K562 (cell line): Measurements from ENCODE around the gene ZCCHC14. TPM values are rescaled to one million over a fixed set of nuclear protein-coding genes. Genes with fewer than 3 reads are reported as not detected.

Experiments used
- CGGBP1 ChIP-seq: fragments of 250-450 bp; sonication (Bioruptor Pico); IDR thresholded peaks from 2 replicates; pipeline ENCODE4 v1.9.0; 2021; ENCODE audit warnings: mild to moderate bottlenecking
- FOXA3 ChIP-seq, 2 experiments: fragments of 450-650 bp in 1 of 2; sonication (generic) in 1 of 2; formaldehyde crosslinking; IDR thresholded peaks in 1 of 2; conservative IDR thresholded peaks in 1 of 2; 2 replicates each; pipeline versions ENCODE4 v1.4.0 to v1.8.0; 2020 to 2022; ENCODE audit warnings: mild to moderate bottlenecking in 2 of 2, missing genetic modification reagents in 1 of 2
- NR2C2 ChIP-seq, 2 experiments: fragments of 200-800 bp in 1 of 2; sonication (Bioruptor generic) in 1 of 2; sonication (generic) in 1 of 2; formaldehyde crosslinking in 1 of 2; IDR thresholded peaks; 2 replicates each; pipeline versions ENCODE4 v1.6.1 to v1.8.0; 2016 to 2022; ENCODE audit warnings: mild to moderate bottlenecking in 1 of 2, missing compliant biosample characterization in 1 of 2, missing genetic modification characterization in 1 of 2, missing genetic modification reagents in 1 of 2
- U2AF2 ChIP-seq: fragments of 200-400 bp; formaldehyde crosslinking; optimal IDR thresholded peaks from 2 replicates; pipeline ENCODE3; 2017; ENCODE audit warnings: low read depth, mild to moderate bottlenecking, low read length
- ZBTB1 ChIP-seq: sonication (generic); formaldehyde crosslinking; IDR thresholded peaks from 2 replicates; pipeline ENCODE4 v1.8.1; 2023; ENCODE audit warnings: missing genetic modification reagents, low read depth, mild to moderate bottlenecking, borderline replicate concordance
- ZFP30 ChIP-seq: fragments of 250-450 bp; sonication (Bioruptor Pico); IDR thresholded peaks from 2 replicates; pipeline ENCODE4 v1.8.0; 2022; ENCODE audit warnings: moderate library complexity, mild to moderate bottlenecking, inconsistent platforms, borderline replicate concordance
- ZNF778 ChIP-seq: fragments of 450-650 bp; formaldehyde crosslinking; IDR thresholded peaks from 2 replicates; pipeline ENCODE4 v1.4.0; 2020; ENCODE audit warnings: mild to moderate bottlenecking, moderate library complexity
- polyA plus RNA-seq, 8 experiments: library from polyadenylated mRNA; depleted of rRNA in 4 of 8; stranded (reverse) in 5 of 8; unstranded in 3 of 8; fragments of >200 nt; fragmentation: Nextera tagmentation in 2 of 8; fragmentation: Illumina TruSeq in 1 of 8; extraction: Ambion mirVana in 2 of 8; extraction: Trizol in 1 of 8; gene quantifications; 2 replicates each; pipeline versions ENCODE4 v1.2.1 to v1.2.3, GENCODE V29; 2011 to 2014; ENCODE audit warnings: inconsistent platforms in 1 of 8, missing spikeins in 1 of 8
- total RNA-seq, 7 experiments: library from RNA; depleted of rRNA in 6 of 7; stranded (reverse); fragments of >200 nt in 6 of 7; fragmentation: Illumina TruSeq in 2 of 7; extraction: Trizol in 2 of 7; gene quantifications; 2 replicates each; pipeline versions ENCODE4 v1.2.1 to v1.2.3, GENCODE V29; 2011 to 2021; ENCODE audit warnings: low replicate concordance in 1 of 7
- TF ChIP-seq, protein P1 (sequence below): fragments of 150-350 bp; IDR thresholded peaks from 2 replicates; pipeline ENCODE4 v1.6.1; 2014; ENCODE audit warnings: low read depth, mild to moderate bottlenecking, low read length, borderline replicate concordance
- TF ChIP-seq, protein P2 (sequence below): sonication (generic); formaldehyde crosslinking; IDR thresholded peaks from 2 replicates; pipeline ENCODE4 v1.8.1; 2022; ENCODE audit warnings: missing genetic modification reagents

ZCCHC14 gene
- total and polyA plus RNA-seq, 9 of the 15 experiments (the other 6 are each of a cell fraction or from before 2014, with no cell fraction given), result 1.5 to 12.4 (median 2.9) TPM

DNA sequence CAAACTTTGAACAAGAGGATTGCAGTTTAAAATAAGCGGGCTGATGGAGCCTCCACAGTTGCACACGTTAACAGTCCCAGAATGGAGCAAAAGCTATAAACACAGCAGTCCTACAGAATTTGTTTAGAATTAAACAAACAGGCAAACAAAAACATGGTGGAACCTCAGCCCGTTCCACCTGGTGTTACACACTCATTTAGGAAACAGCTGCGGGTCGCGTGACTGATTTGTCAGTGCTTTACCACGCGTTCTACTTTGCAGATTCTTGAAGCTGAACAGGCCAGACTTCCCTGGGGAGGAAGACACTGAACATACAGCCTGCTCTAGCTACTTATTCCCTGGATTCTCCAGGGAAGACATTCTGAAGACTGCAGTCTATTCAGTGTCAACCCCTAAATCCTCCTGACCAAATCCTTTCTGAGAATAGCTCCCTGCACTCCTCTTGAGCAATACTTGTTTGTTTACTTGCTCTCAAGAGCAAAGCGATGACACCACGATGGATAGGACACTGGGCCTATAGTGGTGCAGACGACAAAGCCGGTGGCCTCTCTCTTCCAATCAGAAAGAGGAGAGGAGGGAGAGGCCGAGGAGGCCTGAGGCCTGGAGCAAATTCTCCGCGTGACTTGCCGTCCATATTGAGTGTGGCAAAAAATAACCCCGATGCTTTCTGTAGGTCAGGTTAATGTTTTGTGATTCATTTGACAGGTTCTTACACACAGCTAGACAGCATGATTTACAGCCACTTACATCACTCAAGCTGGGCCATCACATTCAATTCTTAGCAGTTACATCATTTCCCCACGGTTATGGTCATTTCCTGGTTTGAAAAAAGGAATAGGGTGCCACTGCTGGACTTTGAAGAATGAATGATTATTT is 104.6 kb downstream of the ZCCHC14 start (continued):
- TF ChIP-seq NR2C2 (CRISPR knock-in tag; IDR thresholded peaks at IDR 0.05) (no peak), NR2C2 (tag; IDR thresholded peaks at IDR 0.05) (peak; percentile 95), CGGBP1 (CRISPR knock-in tag) (no peak; the same call in 1 of the 2 replicates), ZBTB1 (CRISPR knock-in tag) (no peak), FOXA3 (CRISPR knock-in tag; conservative IDR thresholded peaks at IDR 0.05 in 1 of 2, IDR thresholded peaks at IDR 0.05 in 1 of 2) (peak; percentile 93 to 97), ZFP30 (CRISPR knock-in tag) (no peak), U2AF2 (no peak), ZNF778 (CRISPR knock-in tag) (no peak)
- TF ChIP-seq, protein P1, sequence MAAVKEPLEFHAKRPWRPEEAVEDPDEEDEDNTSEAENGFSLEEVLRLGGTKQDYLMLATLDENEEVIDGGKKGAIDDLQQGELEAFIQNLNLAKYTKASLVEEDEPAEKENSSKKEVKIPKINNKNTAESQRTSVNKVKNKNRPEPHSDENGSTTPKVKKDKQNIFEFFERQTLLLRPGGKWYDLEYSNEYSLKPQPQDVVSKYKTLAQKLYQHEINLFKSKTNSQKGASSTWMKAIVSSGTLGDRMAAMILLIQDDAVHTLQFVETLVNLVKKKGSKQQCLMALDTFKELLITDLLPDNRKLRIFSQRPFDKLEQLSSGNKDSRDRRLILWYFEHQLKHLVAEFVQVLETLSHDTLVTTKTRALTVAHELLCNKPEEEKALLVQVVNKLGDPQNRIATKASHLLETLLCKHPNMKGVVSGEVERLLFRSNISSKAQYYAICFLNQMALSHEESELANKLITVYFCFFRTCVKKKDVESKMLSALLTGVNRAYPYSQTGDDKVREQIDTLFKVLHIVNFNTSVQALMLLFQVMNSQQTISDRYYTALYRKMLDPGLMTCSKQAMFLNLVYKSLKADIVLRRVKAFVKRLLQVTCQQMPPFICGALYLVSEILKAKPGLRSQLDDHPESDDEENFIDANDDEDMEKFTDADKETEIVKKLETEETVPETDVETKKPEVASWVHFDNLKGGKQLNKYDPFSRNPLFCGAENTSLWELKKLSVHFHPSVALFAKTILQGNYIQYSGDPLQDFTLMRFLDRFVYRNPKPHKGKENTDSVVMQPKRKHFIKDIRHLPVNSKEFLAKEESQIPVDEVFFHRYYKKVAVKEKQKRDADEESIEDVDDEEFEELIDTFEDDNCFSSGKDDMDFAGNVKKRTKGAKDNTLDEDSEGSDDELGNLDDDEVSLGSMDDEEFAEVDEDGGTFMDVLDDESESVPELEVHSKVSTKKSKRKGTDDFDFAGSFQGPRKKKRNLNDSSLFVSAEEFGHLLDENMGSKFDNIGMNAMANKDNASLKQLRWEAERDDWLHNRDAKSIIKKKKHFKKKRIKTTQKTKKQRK, result no peak
- TF ChIP-seq, protein P2, sequence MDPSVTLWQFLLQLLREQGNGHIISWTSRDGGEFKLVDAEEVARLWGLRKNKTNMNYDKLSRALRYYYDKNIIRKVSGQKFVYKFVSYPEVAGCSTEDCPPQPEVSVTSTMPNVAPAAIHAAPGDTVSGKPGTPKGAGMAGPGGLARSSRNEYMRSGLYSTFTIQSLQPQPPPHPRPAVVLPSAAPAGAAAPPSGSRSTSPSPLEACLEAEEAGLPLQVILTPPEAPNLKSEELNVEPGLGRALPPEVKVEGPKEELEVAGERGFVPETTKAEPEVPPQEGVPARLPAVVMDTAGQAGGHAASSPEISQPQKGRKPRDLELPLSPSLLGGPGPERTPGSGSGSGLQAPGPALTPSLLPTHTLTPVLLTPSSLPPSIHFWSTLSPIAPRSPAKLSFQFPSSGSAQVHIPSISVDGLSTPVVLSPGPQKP (CRISPR knock-in tag), result no peak
